Trophoblast cell (in vitro differentiated cells and primary cell): ENCODE data around the gene CSH2.

ENCODE experiments used
- DNase-seq, 2 donors: peaks; one replicate each; pipeline ENCODE4 v3.0.0-alpha.2; 2016
- H2AFZ ChIP-seq: 2 replicates; pipeline ENCODE4 v1.6.1; 2013; ENCODE audit warnings: low read length, moderate library complexity, mild to moderate bottlenecking; ENCODE audit not compliant: insufficient read depth, poor library complexity
- H2AK5ac ChIP-seq: 2 replicates; pipeline ENCODE4 v1.6.1; 2013; ENCODE audit warnings: mild to moderate bottlenecking, low read length
- H2BK120ac ChIP-seq: 2 replicates; pipeline ENCODE4 v1.6.1; 2013; ENCODE audit warnings: low read length, mild to moderate bottlenecking, moderate library complexity; ENCODE audit not compliant: insufficient read depth, poor library complexity
- H2BK12ac ChIP-seq: 2 replicates; pipeline ENCODE4 v1.6.1; 2013; ENCODE audit warnings: mild to moderate bottlenecking, low read length, moderate library complexity
- H2BK5ac ChIP-seq: 2 replicates; pipeline ENCODE4 v1.6.1; 2013; ENCODE audit warnings: low read length, low read depth, moderate library complexity, mild to moderate bottlenecking; ENCODE audit not compliant: poor library complexity
- H3K14ac ChIP-seq: 2 replicates; pipeline ENCODE4 v1.6.1; 2013; ENCODE audit warnings: mild to moderate bottlenecking, low read length
- H3K18ac ChIP-seq: 2 replicates; pipeline ENCODE4 v1.6.1; 2013; ENCODE audit warnings: mild to moderate bottlenecking, low read length
- H3K23ac ChIP-seq: 2 replicates; pipeline ENCODE4 v1.6.1; 2013; ENCODE audit warnings: low read length
- H3K27ac ChIP-seq: 2 replicates; pipeline ENCODE4 v1.5.1; 2013; ENCODE audit warnings: low read depth, mild to moderate bottlenecking, inconsistent platforms, low read length, moderate library complexity
- H3K27me3 ChIP-seq: 2 replicates; pipeline ENCODE4 v1.6.1; 2013; ENCODE audit warnings: inconsistent platforms, mild to moderate bottlenecking, low read length, moderate library complexity; ENCODE audit not compliant: insufficient read depth
- H3K36me3 ChIP-seq, 2 experiments: 1 replicate in 1 of 2; 2 replicates in 1 of 2; pipeline ENCODE4 v1.6.1; 2013; ENCODE audit warnings: low read length in 2 of 2, mild to moderate bottlenecking in 2 of 2, moderate library complexity in 1 of 2; ENCODE audit not compliant: insufficient read depth in 2 of 2, control insufficient read depth in 1 of 2
- H3K4ac ChIP-seq: 2 replicates; pipeline ENCODE4 v1.6.1; 2013; ENCODE audit warnings: low read depth, mild to moderate bottlenecking, low read length, moderate library complexity
- H3K4me1 ChIP-seq, 2 experiments: 1 replicate in 1 of 2; 2 replicates in 1 of 2; pipeline ENCODE4 v1.6.1; 2013; ENCODE audit warnings: low read length in 2 of 2, mild to moderate bottlenecking in 2 of 2, moderate library complexity in 1 of 2; ENCODE audit not compliant: insufficient read depth in 2 of 2, control insufficient read depth in 1 of 2
- H3K4me2 ChIP-seq: 2 replicates; pipeline ENCODE4 v1.6.1; 2013; ENCODE audit warnings: inconsistent platforms, mild to moderate bottlenecking, low read length, moderate library complexity
- H3K4me3 ChIP-seq: 2 replicates; pipeline ENCODE4 v1.5.1; 2013; ENCODE audit warnings: mild to moderate bottlenecking, low read depth, low read length, inconsistent platforms
- H3K79me1 ChIP-seq: one replicate; pipeline ENCODE4 v1.6.1; 2013; ENCODE audit warnings: low read length
- H3K79me2 ChIP-seq: 2 replicates; pipeline ENCODE4 v1.6.1; 2013; ENCODE audit warnings: low read length, mild to moderate bottlenecking; ENCODE audit not compliant: control insufficient read depth, insufficient read depth, poor library complexity
- H3K9ac ChIP-seq: 2 replicates; pipeline ENCODE4 v1.6.1; 2013; ENCODE audit warnings: mild to moderate bottlenecking, low read length
- H3K9me3 ChIP-seq: 2 replicates; pipeline ENCODE4 v1.6.1; 2013; ENCODE audit warnings: low read depth, mild to moderate bottlenecking, control low read depth, inconsistent platforms, low read length; ENCODE audit not compliant: insufficient read depth
- H4K12ac ChIP-seq: 2 replicates; pipeline ENCODE4 v1.6.1; 2013; ENCODE audit warnings: low read depth, mild to moderate bottlenecking, low read length, moderate library complexity
- H4K8ac ChIP-seq: 2 replicates; pipeline ENCODE4 v1.6.1; 2013; ENCODE audit warnings: low read depth, mild to moderate bottlenecking, low read length, moderate library complexity
- H4K91ac ChIP-seq: one replicate; pipeline ENCODE4 v1.6.1; 2013; ENCODE audit warnings: low read depth, mild to moderate bottlenecking, low read length, moderate library complexity
- whole genome bisulfite sequencing: extraction: QIAGEN DNeasy Blood & Tissue Kit; methylation state at CpG from one replicate; pipeline ENCODE4 v1.1.7; 2013; ENCODE audit warnings: missing lambda C conversion rate; ENCODE audit not compliant: insufficient read length, insufficient coverage; ENCODE audit errors: extremely low coverage; 5-methylcytosine and 5-hydroxymethylcytosine counted together

CSH2 gene

GRCh38 chr17:63848834-63849689, 24.4 kb downstream of the CSH2 start:
- Histone ChIP-seq H3K4me3 (peak overlapping the region; percentile 26), H3K36me3 (no peaks in the 10 kb centered on the region), H4K12ac (peak overlapping the region; percentile 29), H3K79me2 (no peaks in the 10 kb centered on the region), H3K27me3 (no peaks in the 10 kb centered on the region), H2AK5ac (no peak overlapping the region), H2AFZ (peak overlapping the region; percentile 90), H3K4me2 (peak overlapping the region; percentile 50), H3K27ac (no peak overlapping the region), H3K9me3 (peaks cover 14% of the 10 kb centered on the region), H3K18ac (peak overlapping the region; percentile 32), H2BK120ac (peak overlapping the region; percentile 65), H3K4me1 (peaks cover 0 to 3% of the 10 kb centered on the region in 2 experiments), H3K23ac (no peak overlapping the region), H2BK5ac (no peak overlapping the region), H3K4ac (no peak overlapping the region), H4K8ac (peak overlapping the region; percentile 95), H3K14ac (peak overlapping the region; percentile 52), H2BK12ac (peak overlapping the region; percentile 93), H3K9ac (no peak overlapping the region), H4K91ac (peak overlapping the region; percentile 67), H3K79me1 (peaks cover 3% of the 10 kb centered on the region)
- DNase-seq = peak; percentile 93 to 99
- WGBS = no CpG with 5 or more reads among the region's 82 CpGs

- no peak overlapping the region for H3K23ac ChIP-seq
- H3K4me3 ChIP-seq = no peak overlapping the region
- H3K18ac ChIP-seq = no peak overlapping the region
- no peak overlapping the region for H3K14ac ChIP-seq
- no peak overlapping the region for H3K27ac ChIP-seq
- H2BK5ac ChIP-seq = no peak overlapping the region
- H3K79me2 ChIP-seq = no peaks in the 10 kb centered on the region
- H4K12ac ChIP-seq = no peak overlapping the region
- H4K8ac ChIP-seq = no peak overlapping the region
- H3K4me1 ChIP-seq = peaks cover 0 to 5% of the 10 kb centered on the region in 2 experiments
- H3K79me1 ChIP-seq = peaks cover 5% of the 10 kb centered on the region
- H2AK5ac ChIP-seq = no peak overlapping the region
- no peak overlapping the region for H4K91ac ChIP-seq
- WGBS = no CpG with 5 or more reads among the region's 3 CpGs
- H3K4me2 ChIP-seq = no peak overlapping the region
- H2AFZ ChIP-seq = no peak overlapping the region
- H3K9me3 ChIP-seq = peaks cover 14% of the 10 kb centered on the region
- no peak overlapping the region for H3K9ac ChIP-seq
- H3K36me3 ChIP-seq = no peaks in the 10 kb centered on the region
- DNase-seq = no peak
- no peak overlapping the region for H2BK12ac ChIP-seq
- H3K27me3 ChIP-seq = no peaks in the 10 kb centered on the region
- H3K4ac ChIP-seq = no peak overlapping the region
- no peak overlapping the region for H2BK120ac ChIP-seq
Observed at GRCh38 chr17:63847525-63848249, 25.8 kb downstream of the CSH2 start.

GRCh38 chr17:63845509-63845908, 28.0 kb downstream of the CSH2 start:
- no peak overlapping the region for H3K4me3 ChIP-seq
- WGBS = no CpG with 5 or more reads among the region's 1 CpG
- H3K27me3 ChIP-seq = no peaks in the 10 kb centered on the region

GRCh38 chr17:63843910-63844677, 29.4 kb downstream of the CSH2 start:
- Histone ChIP-seq H3K4me3 (no peak overlapping the region), H3K9ac (no peak overlapping the region), H2BK5ac (no peak overlapping the region), H3K23ac (no peak overlapping the region), H3K4ac (no peak overlapping the region), H2BK120ac (no peak overlapping the region), H3K14ac (no peak overlapping the region), H3K4me1 (peaks cover 14 to 21% of the 10 kb centered on the region in 2 experiments), H3K79me2 (peaks cover 19% of the 10 kb centered on the region), H3K36me3 (no peaks in the 10 kb centered on the region), H2AFZ (no peak overlapping the region), H2AK5ac (no peak overlapping the region), H3K27me3 (no peaks in the 10 kb centered on the region), H4K91ac (no peak overlapping the region), H3K18ac (no peak overlapping the region), H3K9me3 (peaks cover 12% of the 10 kb centered on the region), H3K4me2 (no peak overlapping the region), H3K27ac (no peak overlapping the region), H4K8ac (no peak overlapping the region), H2BK12ac (no peak overlapping the region), H3K79me1 (peaks cover 14% of the 10 kb centered on the region), H4K12ac (no peak overlapping the region)
- WGBS = no CpG with 5 or more reads among the region's 9 CpGs
- DNase-seq = no peak

More at GRCh38 chr17:63845509-63845908, 28.0 kb downstream of the CSH2 start:
- Histone ChIP-seq H3K4me1 (peaks cover 10 to 16% of the 10 kb centered on the region in 2 experiments), H3K27ac (no peak overlapping the region), H2AFZ (no peak overlapping the region), H3K9me3 (peaks cover 17% of the 10 kb centered on the region), H2BK5ac (no peak overlapping the region), H3K23ac (no peak overlapping the region), H4K12ac (no peak overlapping the region), H2BK12ac (no peak overlapping the region), H3K18ac (no peak overlapping the region), H3K79me1 (peaks cover 14% of the 10 kb centered on the region), H3K9ac (no peak overlapping the region), H3K14ac (no peak overlapping the region), H2BK120ac (no peak overlapping the region), H3K36me3 (no peaks in the 10 kb centered on the region), H3K4me2 (no peak overlapping the region), H4K8ac (no peak overlapping the region), H3K4ac (no peak overlapping the region), H4K91ac (no peak overlapping the region), H2AK5ac (no peak overlapping the region), H3K79me2 (peaks cover 18% of the 10 kb centered on the region)
- DNase-seq = no peak
